ENCODE measurements around the gene SUSD2.

SUSD2 gene

DNA sequence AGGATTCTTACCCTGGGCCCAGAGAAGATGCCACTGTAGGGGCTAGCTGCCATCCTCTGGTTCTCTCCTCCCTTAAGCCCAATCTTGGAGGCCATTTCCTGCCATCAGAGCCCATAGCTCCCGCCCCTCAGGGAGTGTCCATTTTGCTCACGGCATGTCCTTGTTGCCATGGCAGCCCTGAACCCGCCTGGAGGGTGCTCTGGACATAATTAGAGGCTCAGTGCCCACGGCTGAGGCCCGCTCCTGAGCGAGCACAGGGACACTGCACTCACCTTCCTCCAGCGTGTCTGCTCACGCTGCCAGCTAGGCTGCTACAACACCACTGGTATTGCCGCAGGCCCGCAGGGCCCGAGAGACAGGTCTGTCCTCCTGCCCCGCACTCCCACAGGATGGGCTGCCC, 11.1 kb upstream of the SUSD2 start:
- Histone ChIP-seq H4K20me1 (ENCODE audit: insufficient read depth, low read length) (no peaks in the 10 kb centered on the region), H3K27ac (ENCODE audit: low read depth, low read length, poor library complexity, severe bottlenecking) (no peak overlapping the region), H3K4me3 (ENCODE audit: low read depth, low read length, poor library complexity, severe bottlenecking) (no peak overlapping the region), H3K79me2 (ENCODE audit: insufficient read depth, low read length) (no peaks in the 10 kb centered on the region), H3K9me3 (ENCODE audit: low read length) (no peaks in the 10 kb centered on the region), H3K4me2 (ENCODE audit: low read length) (no peak overlapping the region), H3K9me2 (ENCODE audit: low read depth, low read length) (no peaks in the 10 kb centered on the region), H3K27me3 (ENCODE audit: insufficient read depth, low read length) (no peaks in the 10 kb centered on the region), H3K36me3 (ENCODE audit: insufficient read depth, low read length) (peaks cover 47% of the 10 kb centered on the region; the same call in 1 of the 2 replicates), H2AFZ (ENCODE audit: low read length) (no peak overlapping the region), H3K9ac (ENCODE audit: low read length) (no peak overlapping the region), H3K4me1 (ENCODE audit: insufficient read depth, low read length, severe bottlenecking) (no peaks in the 10 kb centered on the region), H3F3A (ENCODE audit: insufficient read depth, low read length) (no peaks in the 10 kb centered on the region)
- TF ChIP-seq EZH2 (IDR thresholded peaks at IDR 0.05; ENCODE audit: borderline replicate concordance, low read length), result no peak
- TF ChIP-seq, protein P1, sequence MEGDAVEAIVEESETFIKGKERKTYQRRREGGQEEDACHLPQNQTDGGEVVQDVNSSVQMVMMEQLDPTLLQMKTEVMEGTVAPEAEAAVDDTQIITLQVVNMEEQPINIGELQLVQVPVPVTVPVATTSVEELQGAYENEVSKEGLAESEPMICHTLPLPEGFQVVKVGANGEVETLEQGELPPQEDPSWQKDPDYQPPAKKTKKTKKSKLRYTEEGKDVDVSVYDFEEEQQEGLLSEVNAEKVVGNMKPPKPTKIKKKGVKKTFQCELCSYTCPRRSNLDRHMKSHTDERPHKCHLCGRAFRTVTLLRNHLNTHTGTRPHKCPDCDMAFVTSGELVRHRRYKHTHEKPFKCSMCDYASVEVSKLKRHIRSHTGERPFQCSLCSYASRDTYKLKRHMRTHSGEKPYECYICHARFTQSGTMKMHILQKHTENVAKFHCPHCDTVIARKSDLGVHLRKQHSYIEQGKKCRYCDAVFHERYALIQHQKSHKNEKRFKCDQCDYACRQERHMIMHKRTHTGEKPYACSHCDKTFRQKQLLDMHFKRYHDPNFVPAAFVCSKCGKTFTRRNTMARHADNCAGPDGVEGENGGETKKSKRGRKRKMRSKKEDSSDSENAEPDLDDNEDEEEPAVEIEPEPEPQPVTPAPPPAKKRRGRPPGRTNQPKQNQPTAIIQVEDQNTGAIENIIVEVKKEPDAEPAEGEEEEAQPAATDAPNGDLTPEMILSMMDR (IDR thresholded peaks at IDR 0.05; ENCODE audit: low read length), result no peak

DNA sequence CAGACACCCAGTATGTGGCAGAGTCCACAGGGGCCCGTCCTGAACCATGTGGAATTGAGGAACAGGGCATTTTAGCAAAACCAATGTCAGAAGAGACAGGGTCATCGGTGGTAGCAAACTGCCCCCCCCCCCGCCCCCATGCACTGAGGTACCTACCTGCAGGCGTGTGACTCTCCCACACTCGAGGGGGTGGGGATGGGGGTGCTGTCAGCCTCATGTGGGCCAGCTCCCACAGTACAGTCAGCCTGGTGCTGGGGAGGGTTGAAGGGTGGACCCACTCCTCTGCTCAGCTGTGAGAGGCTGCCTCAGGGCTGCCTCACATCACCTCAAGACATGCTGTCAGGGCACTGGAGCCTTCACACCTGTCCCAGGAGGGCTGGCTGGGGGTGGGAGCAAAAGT, 10.7 kb upstream of the SUSD2 start:
- Histone ChIP-seq H3K4me1 (ENCODE audit: insufficient read depth, low read length, severe bottlenecking) (no peaks in the 10 kb centered on the region), H2AFZ (ENCODE audit: low read length) (no peak overlapping the region), H3K36me3 (ENCODE audit: insufficient read depth, low read length) (peaks cover 47% of the 10 kb centered on the region; the same call in 1 of the 2 replicates), H3K4me3 (ENCODE audit: low read depth, low read length, poor library complexity, severe bottlenecking) (no peak overlapping the region), H3K27me3 (ENCODE audit: insufficient read depth, low read length) (no peaks in the 10 kb centered on the region), H4K20me1 (ENCODE audit: insufficient read depth, low read length) (no peaks in the 10 kb centered on the region), H3K9ac (ENCODE audit: low read length) (no peak overlapping the region), H3K9me3 (ENCODE audit: low read length) (no peaks in the 10 kb centered on the region), H3F3A (ENCODE audit: insufficient read depth, low read length) (no peaks in the 10 kb centered on the region), H3K4me2 (ENCODE audit: low read length) (no peak overlapping the region), H3K9me2 (ENCODE audit: low read depth, low read length) (no peaks in the 10 kb centered on the region), H3K27ac (ENCODE audit: low read depth, low read length, poor library complexity, severe bottlenecking) (no peak overlapping the region), H3K79me2 (ENCODE audit: insufficient read depth, low read length) (no peaks in the 10 kb centered on the region)
- no peak for TF ChIP-seq EZH2 (IDR thresholded peaks at IDR 0.05; ENCODE audit: borderline replicate concordance, low read length)
- TF ChIP-seq, protein P1 (IDR thresholded peaks at IDR 0.05; ENCODE audit: low read length), result no peak

DNA sequence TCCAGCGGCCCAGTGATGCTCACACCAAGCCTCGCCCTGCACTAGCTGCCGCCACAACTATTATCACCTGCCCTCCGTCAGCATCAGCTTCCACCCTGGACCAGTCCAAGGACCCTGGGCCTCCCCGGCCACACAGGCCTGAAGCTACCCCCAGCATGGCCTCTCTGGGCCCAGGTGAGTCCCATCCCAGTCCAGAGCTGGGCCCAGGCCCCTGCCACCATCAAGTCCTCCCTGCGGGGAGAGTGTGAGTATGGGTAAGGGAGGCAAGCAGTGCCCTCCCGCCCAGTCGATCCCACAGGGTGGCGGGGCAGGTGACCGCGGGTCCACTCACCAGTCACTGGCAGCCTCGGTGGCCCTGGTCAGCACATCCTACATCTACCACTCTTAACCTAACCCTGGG, 9.5 kb upstream of the SUSD2 start:
- H3K9me3 ChIP-seq (ENCODE audit: low read length), result no peaks in the 10 kb centered on the region
- TF ChIP-seq, protein P1 (IDR thresholded peaks at IDR 0.05; ENCODE audit: low read length), result no peak
- TF ChIP-seq EZH2 (IDR thresholded peaks at IDR 0.05; ENCODE audit: borderline replicate concordance, low read length), result no peak
- no peak overlapping the region for H3K27ac ChIP-seq (ENCODE audit: low read depth, low read length, poor library complexity, severe bottlenecking)
- no peak overlapping the region for H3K4me2 ChIP-seq (ENCODE audit: low read length)
- H3K4me1 ChIP-seq (ENCODE audit: insufficient read depth, low read length, severe bottlenecking), result no peaks in the 10 kb centered on the region
- no peaks in the 10 kb centered on the region for H3K27me3 ChIP-seq (ENCODE audit: insufficient read depth, low read length)
- no peak overlapping the region for H2AFZ ChIP-seq (ENCODE audit: low read length)
- no peaks in the 10 kb centered on the region for H3K79me2 ChIP-seq (ENCODE audit: insufficient read depth, low read length)
- peaks cover 45% of the 10 kb centered on the region; the same call in 1 of the 2 replicates for H3K36me3 ChIP-seq (ENCODE audit: insufficient read depth, low read length)
- H3F3A ChIP-seq (ENCODE audit: insufficient read depth, low read length), result no peaks in the 10 kb centered on the region
- no peaks in the 10 kb centered on the region for H4K20me1 ChIP-seq (ENCODE audit: insufficient read depth, low read length)
- no peaks in the 10 kb centered on the region for H3K9me2 ChIP-seq (ENCODE audit: low read depth, low read length)
- H3K9ac ChIP-seq (ENCODE audit: low read length), result no peak overlapping the region
- no peak overlapping the region for H3K4me3 ChIP-seq (ENCODE audit: low read depth, low read length, poor library complexity, severe bottlenecking)
